HEK293 (cell line): ENCODE data around the gene KIAA1210.

ENCODE experiments used
- CTCF ChIA-PET: fragments of 350-600 bp; formaldehyde crosslinking; extraction: SDS; loops from one replicate; lab custom pipeline; 2021; ENCODE audit warnings: antibody characterized with exemption; lab: Yijun Ruan, JAX
- POLR2A ChIA-PET: fragments of 300-600 bp; formaldehyde crosslinking; extraction: SDS; loops from one replicate; lab custom pipeline; 2020; ENCODE audit warnings: antibody characterized with exemption, inconsistent platforms; lab: Yijun Ruan, JAX
- H3K27ac ChIP-seq: fragments of 200-500 bp; sonication (Bioruptor generic); 2 replicates; pipeline ENCODE4 v1.5.1; 2014; ENCODE audit warnings: low read depth, low read length, control low read depth, inconsistent platforms; ENCODE audit errors: extremely low read depth
- H3K36me3 ChIP-seq, 2 experiments: fragments of 200-500 bp in 1 of 2; sonication (Bioruptor generic) in 1 of 2; 1 replicate in 1 of 2; 2 replicates in 1 of 2; pipeline ENCODE4 v1.5.1; 2014 to 2017; ENCODE audit warnings: inconsistent platforms in 2 of 2, low read length in 2 of 2; ENCODE audit not compliant: control insufficient read depth in 2 of 2, insufficient read depth in 1 of 2
- H3K4me1 ChIP-seq: fragments of 200-500 bp; sonication (Bioruptor generic); 2 replicates; pipeline ENCODE4 v1.5.1; 2014; ENCODE audit warnings: mild to moderate bottlenecking, low read length, inconsistent platforms; ENCODE audit not compliant: control insufficient read depth, insufficient read depth
- H3K4me3 ChIP-seq: 2 replicates; pipeline ENCODE4 v1.5.1; 2011; ENCODE audit warnings: low read depth, mild to moderate bottlenecking, control low read depth, low read length, moderate library complexity
- H3K9me3 ChIP-seq: fragments of 200-500 bp; sonication (Bioruptor generic); 2 replicates; pipeline ENCODE4 v1.5.1; 2014; ENCODE audit warnings: low read depth, low read length, inconsistent platforms; ENCODE audit not compliant: control insufficient read depth, insufficient read depth
- ATF2 ChIP-seq: fragments of 450-650 bp; formaldehyde crosslinking; IDR thresholded peaks from 2 replicates; pipeline ENCODE4 v1.5.1; 2016; ENCODE audit warnings: missing biosample characterization, missing genetic modification characterization, low read depth
- EGR2 ChIP-seq: fragments of 450-650 bp; formaldehyde crosslinking; IDR thresholded peaks from 2 replicates; pipeline ENCODE4 v1.5.1; 2016; ENCODE audit warnings: low read depth, missing biosample characterization, missing genetic modification characterization
- FEZF1 ChIP-seq: fragments of 450-650 bp; formaldehyde crosslinking; IDR thresholded peaks from 2 replicates; pipeline ENCODE4 v1.5.1; 2016; ENCODE audit warnings: missing biosample characterization, missing genetic modification characterization
- GFI1B ChIP-seq: fragments of 450-650 bp; formaldehyde crosslinking; IDR thresholded peaks from 2 replicates; pipeline ENCODE4 v1.5.1; 2016; ENCODE audit warnings: missing biosample characterization, missing genetic modification characterization
- HIC1 ChIP-seq: fragments of 450-650 bp; formaldehyde crosslinking; IDR thresholded peaks from 2 replicates; pipeline ENCODE4 v1.5.1; 2016; ENCODE audit warnings: missing biosample characterization, missing genetic modification characterization
- KLF10 ChIP-seq: fragments of 450-650 bp; IDR thresholded peaks from 2 replicates; pipeline ENCODE4 v1.5.1; 2018; ENCODE audit warnings: missing biosample characterization, mild to moderate bottlenecking, missing genetic modification characterization
- KLF16 ChIP-seq: fragments of 450-650 bp; formaldehyde crosslinking; IDR thresholded peaks from 2 replicates; pipeline ENCODE4 v1.5.1; 2017; ENCODE audit warnings: missing biosample characterization, missing genetic modification characterization
- WT1 ChIP-seq: fragments of 450-650 bp; formaldehyde crosslinking; IDR thresholded peaks from 2 replicates; pipeline ENCODE4 v1.5.1; 2016; ENCODE audit warnings: missing biosample characterization, missing genetic modification characterization
- ZNF148 ChIP-seq: fragments of 450-650 bp; formaldehyde crosslinking; IDR thresholded peaks from 2 replicates; pipeline ENCODE4 v1.5.0; 2017; ENCODE audit warnings: missing biosample characterization, missing genetic modification characterization, borderline replicate concordance
- ZNF16 ChIP-seq: fragments of 450-650 bp; formaldehyde crosslinking; IDR thresholded peaks from 2 replicates; pipeline ENCODE4 v1.5.1; 2016; ENCODE audit warnings: low read depth, missing biosample characterization, missing genetic modification characterization
- ZNF23 ChIP-seq: fragments of 450-650 bp; formaldehyde crosslinking; IDR thresholded peaks from 2 replicates; pipeline ENCODE4 v1.5.1; 2016; ENCODE audit warnings: missing biosample characterization, missing genetic modification characterization, borderline replicate concordance
- ZNF26 ChIP-seq: fragments of 450-650 bp; formaldehyde crosslinking; IDR thresholded peaks from 2 replicates; pipeline ENCODE4 v1.5.1; 2016; ENCODE audit warnings: missing biosample characterization, missing genetic modification characterization
- ZNF324 ChIP-seq: fragments of 450-650 bp; formaldehyde crosslinking; IDR thresholded peaks from 2 replicates; pipeline ENCODE4 v1.5.1; 2016; ENCODE audit warnings: missing biosample characterization, missing genetic modification characterization
- ZNF37A ChIP-seq: fragments of 450-650 bp; IDR thresholded peaks from 2 replicates; pipeline ENCODE4 v1.5.1; 2018; ENCODE audit warnings: missing biosample characterization, missing genetic modification characterization
- ZNF510 ChIP-seq: fragments of 450-650 bp; formaldehyde crosslinking; IDR thresholded peaks from 2 replicates; pipeline ENCODE4 v1.5.1; 2018; ENCODE audit warnings: mild to moderate bottlenecking, missing genetic modification characterization, missing biosample characterization; ENCODE audit not compliant: insufficient replicate concordance
- ZNF513 ChIP-seq: fragments of 450-650 bp; IDR thresholded peaks from 2 replicates; pipeline ENCODE4 v1.5.1; 2018; ENCODE audit warnings: missing biosample characterization, missing genetic modification characterization
- ZNF561 ChIP-seq: fragments of 450-650 bp; IDR thresholded peaks from 2 replicates; pipeline ENCODE4 v1.5.1; 2018; ENCODE audit warnings: missing biosample characterization, missing genetic modification characterization, borderline replicate concordance
- ZNF571 ChIP-seq: fragments of 450-650 bp; formaldehyde crosslinking; IDR thresholded peaks from 2 replicates; pipeline ENCODE4 v1.5.0; 2017; ENCODE audit warnings: missing biosample characterization, missing genetic modification characterization
- ZNF626 ChIP-seq: fragments of 450-650 bp; sonication (Bioruptor Pico); formaldehyde crosslinking; IDR thresholded peaks from 2 replicates; pipeline ENCODE4 v1.5.1; 2018; ENCODE audit warnings: missing biosample characterization, missing genetic modification characterization, inconsistent platforms
- ZNF76 ChIP-seq: fragments of 450-650 bp; formaldehyde crosslinking; IDR thresholded peaks from 2 replicates; pipeline ENCODE4; 2016; ENCODE audit warnings: low read depth, missing biosample characterization, missing genetic modification characterization, borderline replicate concordance

KIAA1210 gene

GRCh38 chrX:119073911-119074310 lies 53.7 kb downstream of the KIAA1210 start:
- POLR2A ChIA-PET = no interaction called here
- TF ChIP-seq ZNF76 = no peak
- no peak for TF ChIP-seq ZNF571 (tag by site-specific recombination)
- no peak overlapping the region for H3K27ac ChIP-seq
- no peak overlapping the region for H3K4me3 ChIP-seq
- CTCF ChIA-PET = interaction anchor here (0.6 kb wide), 1 partner anchor 8 kb away, joined by 3 read pairs; no protein-coding TSS in a partner anchor
- no peaks in the 10 kb centered on the region for H3K36me3 ChIP-seq
- H3K4me1 ChIP-seq = no peaks in the 10 kb centered on the region
- H3K9me3 ChIP-seq = no peaks in the 10 kb centered on the region

- ChIA-PET CTCF (no interaction called here), POLR2A (no interaction called here)
- TF ChIP-seq ZNF26 (tag by site-specific recombination) = no peak
- no peak for TF ChIP-seq GFI1B (tag by site-specific recombination)
- TF ChIP-seq ZNF626 = no peak
- no peak for TF ChIP-seq HIC1
- no peak for TF ChIP-seq KLF10 (tag by site-specific recombination)
- no peak for TF ChIP-seq EGR2 (tag by site-specific recombination)
- peak; percentile 72 for TF ChIP-seq ZNF513 (tag by site-specific recombination)
- no peak for TF ChIP-seq ZNF561 (tag by site-specific recombination)
- no peak overlapping the region for H3K4me3 ChIP-seq
- no peaks in the 10 kb centered on the region for H3K36me3 ChIP-seq
- no peak overlapping the region for H3K27ac ChIP-seq
- H3K4me1 ChIP-seq = no peaks in the 10 kb centered on the region
- H3K9me3 ChIP-seq = no peaks in the 10 kb centered on the region
These were observed 54.3 kb downstream of the KIAA1210 start for GRCh38 chrX:119073200-119073905.

GRCh38 chrX:119072744-119073143 lies 54.9 kb downstream of the KIAA1210 start, which contains the start of gene CT47C1:
Gene CT47C1, plus strand, starts transcription at chrX:119072993. Its CDS starts 233 bp downstream, at chrX:119073226.
- H3K9me3 ChIP-seq = no peaks in the 10 kb centered on the region
- no peak within 1 kb of the TSS for H3K4me3 ChIP-seq
- H3K27ac ChIP-seq = no peak within 1 kb of the TSS
- no peaks in the 10 kb centered on the region for H3K4me1 ChIP-seq
- POLR2A ChIA-PET = no interaction called here
- CTCF ChIA-PET = interaction anchor here (0.6 kb wide), 1 partner anchor 310 kb away, joined by 3 read pairs; no protein-coding TSS in a partner anchor
- no peaks in the 10 kb centered on the region for H3K36me3 ChIP-seq
- TF ChIP-seq ZNF37A (no peak), ZNF148 (tag by site-specific recombination) (no peak), ZNF510 (tag by site-specific recombination) (no peak), FEZF1 (tag by site-specific recombination) (no peak), ATF2 (tag by site-specific recombination) (no peak), KLF16 (tag by site-specific recombination) (no peak), ZNF16 (tag by site-specific recombination) (no peak), ZNF23 (no peak), ZNF324 (tag by site-specific recombination) (no peak), WT1 (tag by site-specific recombination) (no peak)
